H54 (cell line): ENCODE measurements around the gene TRAF6.
"Not testable (repeated sequence)": the region's sequence is repeated elsewhere in the genome, so short reads cannot be mapped to it uniquely, and the experiment has no call there.

Experiments used
- DNase-seq: peaks from one replicate; pipeline ENCODE4 v3.0.0; 2011; ENCODE audit warnings: low spot score, mixed read lengths; ENCODE audit not compliant: insufficient read length
- FAIRE-seq: peaks from 3 replicates; lab custom pipeline; 2011; peaks lifted over from hg19 to GRCh38; lab: Jason Lieb, UNC
- POLR2A ChIP-seq: IDR thresholded peaks from 2 replicates; pipeline ENCODE4 v1.6.1; 2011; ENCODE audit warnings: low read depth, mild to moderate bottlenecking, low read length

The TRAF6 gene

GRCh38 chr11:36510594-36510942, 496 bp upstream of the TRAF6 start:
- no peak for TF ChIP-seq POLR2A
- no peak for FAIRE-seq
- DNase-seq: no peak

DNA sequence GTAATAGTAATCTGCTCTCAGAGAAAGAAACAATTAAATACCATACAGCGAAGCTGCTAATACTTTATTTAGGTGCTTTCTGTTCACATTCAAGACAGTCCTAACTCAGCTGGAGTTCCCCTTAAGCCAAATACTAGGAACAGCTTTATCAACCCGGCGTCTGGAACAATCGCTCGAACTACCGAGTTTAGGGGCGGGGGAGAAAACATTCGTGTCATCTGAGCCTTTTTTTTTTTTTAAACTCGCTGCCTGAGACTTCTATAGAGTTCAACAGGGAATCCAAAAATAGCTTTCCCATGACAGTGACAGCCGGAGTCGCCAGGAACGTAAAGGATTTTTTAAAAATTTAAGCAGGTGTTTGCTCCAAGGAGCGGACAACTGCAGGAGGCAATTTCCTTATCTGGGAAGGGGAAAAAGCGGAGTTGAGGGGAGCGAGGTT, 852 bp downstream of the TRAF6 start:
- DNase-seq (no peak), FAIRE-seq (no peak)
- no peak for TF ChIP-seq POLR2A

- TF ChIP-seq POLR2A: no peak
- FAIRE-seq (no peak), DNase-seq (no peak)
Measured at GRCh38 chr11:36508743-36509142, 1.3 kb downstream of the TRAF6 start.

DNA sequence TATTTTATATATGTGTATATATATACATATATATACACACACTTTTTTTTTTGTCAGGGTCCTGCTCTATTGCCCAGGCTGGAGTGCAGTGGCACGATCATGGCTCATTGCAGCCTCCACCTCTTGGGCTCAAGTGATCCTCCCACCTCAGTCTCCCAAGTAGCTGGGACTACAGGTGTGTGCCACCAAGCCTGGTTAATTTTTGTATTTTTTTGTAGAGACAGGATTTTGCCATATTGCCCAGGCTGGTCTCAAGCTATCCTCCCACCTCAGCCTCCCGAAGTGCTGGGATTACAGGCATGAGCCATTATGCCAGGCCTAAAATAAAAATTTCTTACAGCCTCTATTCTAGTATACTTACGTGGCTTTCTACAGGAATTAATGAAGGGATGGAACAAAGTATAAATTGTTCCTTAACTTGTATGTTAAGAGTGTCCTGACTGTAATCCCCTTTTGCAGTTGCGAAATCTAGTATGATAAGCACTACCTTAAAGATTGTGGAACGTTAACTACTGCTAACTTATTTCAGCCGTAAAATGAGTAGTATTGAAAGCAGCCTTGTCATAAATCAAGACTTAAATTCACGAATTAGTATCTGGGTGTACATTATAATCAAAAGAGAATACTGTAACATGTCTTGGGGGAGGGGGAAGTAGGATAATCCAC, 2.1 kb downstream of the TRAF6 start:
- no peak for TF ChIP-seq POLR2A
- DNase-seq (no peak), FAIRE-seq (no peak)

DNA sequence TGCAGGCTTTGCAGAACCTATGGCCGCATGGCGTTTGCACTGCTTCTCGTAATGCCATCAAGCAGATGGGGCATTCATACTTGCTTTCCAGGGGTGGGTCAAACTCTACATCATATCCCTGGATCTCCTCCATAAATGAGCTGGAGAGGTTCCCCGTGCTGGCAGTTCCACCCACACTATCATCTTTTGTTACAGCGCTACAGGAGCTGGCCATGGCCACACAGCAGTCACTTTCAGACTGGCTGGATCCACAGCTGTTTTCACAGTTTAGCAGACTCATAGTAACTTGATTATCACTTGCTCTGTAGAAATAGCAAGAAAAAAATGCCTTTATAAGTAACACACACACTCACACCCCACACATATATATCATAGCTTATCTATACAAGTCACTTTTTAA, 8.8 kb downstream of the TRAF6 start:
- FAIRE-seq (peak; percentile 38), DNase-seq (no peak)
- TF ChIP-seq POLR2A: no peak

DNA sequence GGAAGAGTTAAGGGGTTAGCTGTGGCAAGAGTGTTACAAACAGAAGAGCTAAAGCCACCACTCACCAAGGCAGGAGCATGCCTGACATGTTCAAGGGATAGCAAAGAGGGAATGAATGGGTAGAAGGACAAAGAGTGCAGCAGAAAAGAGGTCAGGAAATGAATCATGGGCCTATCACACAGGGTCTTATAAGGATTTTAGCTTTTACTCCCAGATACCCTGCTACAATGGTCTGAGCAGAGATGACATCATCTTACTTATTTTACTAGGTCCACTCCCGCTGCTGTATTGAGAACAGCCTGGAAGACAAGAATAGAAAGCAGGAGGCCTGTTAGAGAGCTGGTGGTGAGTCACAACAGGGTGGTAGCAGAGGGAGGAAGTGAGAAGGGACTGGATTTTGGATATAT, 9.8 kb downstream of the TRAF6 start:
- DNase-seq (peak; percentile 59), FAIRE-seq (peak; percentile 99)
- TF ChIP-seq POLR2A: no peak

GRCh38 chr11:36499315-36499714, 10.8 kb downstream of the TRAF6 start:
- DNase-seq (no peak), FAIRE-seq (no peak)
- no peak for TF ChIP-seq POLR2A

- no peak for FAIRE-seq
- no peak for TF ChIP-seq POLR2A
- DNase-seq: no peak
Measured at GRCh38 chr11:36498721-36499120, 11.4 kb downstream of the TRAF6 start.

DNA sequence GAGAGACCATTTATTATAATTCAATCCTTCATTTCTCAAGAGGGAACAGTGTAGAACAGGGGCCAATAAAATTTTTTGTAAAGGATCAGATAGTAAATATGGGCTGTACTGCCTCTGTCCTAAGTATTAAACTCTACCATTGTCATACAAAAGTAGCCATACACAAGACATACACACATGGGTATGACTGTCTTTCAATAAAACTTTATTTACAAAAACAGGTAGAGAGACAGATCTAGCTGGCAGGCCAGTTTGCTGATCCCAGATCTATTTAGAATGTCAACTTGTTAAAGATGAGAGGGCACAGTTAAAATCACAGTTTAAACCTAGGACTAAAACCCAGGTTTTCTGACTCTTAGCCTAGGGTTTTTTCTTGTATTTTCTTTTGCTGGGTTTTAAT, 16.7 kb downstream of the TRAF6 start:
- no peak for TF ChIP-seq POLR2A
- DNase-seq (no peak), FAIRE-seq (no peak)

DNA sequence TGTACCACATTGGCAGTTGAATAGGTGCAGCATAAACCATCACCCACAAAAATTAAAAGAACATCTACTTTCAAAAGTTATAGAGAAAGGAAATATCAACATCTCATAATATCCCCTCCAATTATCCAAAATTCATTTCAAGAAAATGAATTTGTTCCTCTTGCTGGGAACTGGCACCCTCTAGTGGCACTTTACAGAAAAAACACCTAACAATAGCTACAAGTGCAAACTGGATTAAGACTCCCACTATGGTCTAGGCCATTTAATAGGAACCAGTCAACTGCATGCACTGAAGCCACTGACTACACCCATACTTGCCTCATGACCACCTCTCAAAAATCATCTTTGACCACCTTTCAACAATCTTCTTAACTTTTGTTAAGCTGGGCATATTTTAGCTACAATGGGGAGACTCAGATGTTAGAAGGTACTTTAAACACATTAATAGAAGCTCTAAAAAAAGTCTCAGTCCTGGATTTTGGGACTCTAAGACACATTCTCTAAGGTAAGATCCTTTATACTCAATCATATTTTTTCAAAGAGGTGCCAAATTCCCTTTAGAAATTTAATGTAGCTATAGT, 17.3 kb downstream of the TRAF6 start:
- FAIRE-seq (peak; percentile 91), DNase-seq (no peak)
- no peak for TF ChIP-seq POLR2A

GRCh38 chr11:36490026-36490806, 19.9 kb downstream of the TRAF6 start:
- TF ChIP-seq POLR2A: no peak
- FAIRE-seq (peak; percentile 27), DNase-seq (no peak)

GRCh38 chr11:36488096-36488495, 22.0 kb downstream of the TRAF6 start:
- DNase-seq (no peak), FAIRE-seq (no peak)
- no peak for TF ChIP-seq POLR2A

DNA sequence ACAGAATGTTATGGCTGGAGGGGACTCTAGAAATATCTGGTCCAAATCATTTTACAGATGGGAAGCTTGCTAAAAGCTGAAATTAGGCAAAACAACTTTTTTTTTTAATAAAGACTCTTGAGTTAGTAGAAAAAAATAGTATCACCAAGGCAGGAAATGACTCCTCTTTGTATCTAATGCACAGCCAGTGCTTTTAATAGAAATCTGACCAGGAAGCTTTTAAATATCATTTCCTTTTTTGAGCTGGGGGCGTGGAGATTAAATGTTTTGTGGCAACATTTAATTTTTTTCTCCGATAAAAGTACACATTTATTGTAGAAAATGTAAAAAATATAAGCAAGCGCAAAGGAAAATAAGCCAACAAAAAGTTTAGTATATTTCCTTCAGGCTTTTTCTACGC, 22.5 kb downstream of the TRAF6 start:
- no peak for TF ChIP-seq POLR2A
- FAIRE-seq: no peak
- DNase-seq: no peak

DNA sequence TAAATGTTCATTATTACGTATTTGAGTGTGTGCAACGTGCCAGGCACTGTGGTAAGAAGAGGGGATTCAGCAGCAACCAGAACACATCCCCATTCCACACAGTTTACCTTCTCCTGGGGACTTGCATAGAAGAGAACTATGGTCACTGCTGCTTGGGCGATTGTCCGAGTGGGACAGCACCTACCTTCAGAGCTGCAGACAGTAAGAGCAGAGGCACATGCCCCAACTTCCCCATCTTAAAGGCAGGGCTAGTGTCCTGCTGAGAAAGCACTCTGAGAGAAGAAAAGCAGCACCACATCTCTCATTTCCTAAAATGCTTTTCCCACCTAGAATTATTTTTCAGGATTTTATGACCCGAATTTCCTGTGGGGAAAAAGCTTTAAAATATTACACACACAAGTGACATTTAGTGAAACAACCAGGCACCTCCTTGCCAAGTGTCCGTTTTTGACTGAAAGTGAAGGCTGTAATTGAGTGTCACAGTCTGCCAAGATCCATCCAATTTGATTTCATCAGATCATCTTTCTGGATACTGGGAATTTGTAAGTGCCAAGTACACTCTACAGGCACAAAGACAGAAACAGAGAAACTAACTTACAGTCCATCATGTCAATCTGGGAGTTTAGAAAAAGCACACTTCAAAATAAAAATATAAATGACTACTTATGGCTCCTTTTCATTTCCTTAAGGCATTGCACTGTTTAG, 24.6 kb downstream of the TRAF6 start:
- DNase-seq (no peak), FAIRE-seq (no peak)
- TF ChIP-seq POLR2A: no peak

DNA sequence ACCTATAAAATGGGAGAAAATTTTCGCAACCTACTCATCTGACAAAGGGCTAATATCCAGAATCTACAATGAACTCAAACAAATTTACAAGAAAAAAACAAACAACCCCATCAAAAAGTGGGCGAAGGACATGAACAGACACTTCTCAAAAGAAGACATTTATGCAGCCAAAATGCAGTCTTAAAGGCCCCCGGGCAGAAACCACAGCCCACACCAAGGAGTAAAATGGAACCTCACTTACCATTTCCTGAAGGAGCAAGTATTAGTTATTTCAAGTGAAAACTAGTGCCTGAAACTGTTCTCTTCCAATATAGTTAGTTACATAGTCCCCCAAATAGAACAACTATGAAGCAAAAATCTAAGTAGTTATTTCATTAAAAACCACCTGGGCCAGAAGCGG, 27.0 kb downstream of the TRAF6 start:
- FAIRE-seq, DNase-seq: not testable (repeated sequence)
